ENCODE measurements around the gene CELF4. TPM values are rescaled to one million over a fixed set of nuclear protein-coding genes. Genes with fewer than 3 reads are reported as not detected.

CELF4 gene
- total RNA-seq, 1 experiment from 2014 or later: not detected

DNA sequence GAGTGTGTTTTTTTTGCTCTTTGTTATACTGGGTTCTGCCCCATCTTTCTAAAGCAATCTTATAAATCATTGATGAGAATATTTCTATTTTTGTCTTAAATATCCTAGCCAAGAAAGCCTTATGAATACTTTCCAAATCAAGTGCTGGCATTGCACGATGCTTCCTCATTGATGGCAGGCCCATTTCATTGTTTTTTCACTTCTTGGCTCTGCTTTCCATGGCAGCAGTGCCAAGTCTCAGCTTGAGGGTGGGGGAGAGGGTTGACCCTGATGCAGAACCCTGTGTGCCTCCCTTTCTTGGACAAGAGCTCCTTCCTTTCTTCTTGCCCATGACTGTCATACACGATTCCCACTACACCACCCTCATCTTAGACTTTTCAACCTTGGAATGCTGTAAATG is 16.7 kb upstream of the CELF4 start:
- intact Hi-C loops (cut with micrococcal nuclease; ENCODE audit: unreplicated experiment) (no loop called here), in situ Hi-C loops (cut with HindIII; ENCODE audit: low pct_unique_long_range_greater_than_20kb, low sequenced_read_pairs) (no loop called here)
- POLR2A ChIA-PET: no interaction called here
- no peak overlapping the region for H3K4me3 ChIP-seq (ENCODE audit: low read depth in 2 of 2, low read length in 2 of 2)
- TF ChIP-seq TCF7L2 (IDR thresholded peaks at IDR 0.05; ENCODE audit: low read depth, low read length) (no peak), SIN3A (IDR thresholded peaks at IDR 0.05; ENCODE audit: borderline replicate concordance, insufficient read depth, low read depth, low read length) (no peak), POLR2AphosphoS5 (IDR thresholded peaks at IDR 0.05; ENCODE audit: low read depth, low read length) (no peak)
- TF ChIP-seq, protein P1, sequence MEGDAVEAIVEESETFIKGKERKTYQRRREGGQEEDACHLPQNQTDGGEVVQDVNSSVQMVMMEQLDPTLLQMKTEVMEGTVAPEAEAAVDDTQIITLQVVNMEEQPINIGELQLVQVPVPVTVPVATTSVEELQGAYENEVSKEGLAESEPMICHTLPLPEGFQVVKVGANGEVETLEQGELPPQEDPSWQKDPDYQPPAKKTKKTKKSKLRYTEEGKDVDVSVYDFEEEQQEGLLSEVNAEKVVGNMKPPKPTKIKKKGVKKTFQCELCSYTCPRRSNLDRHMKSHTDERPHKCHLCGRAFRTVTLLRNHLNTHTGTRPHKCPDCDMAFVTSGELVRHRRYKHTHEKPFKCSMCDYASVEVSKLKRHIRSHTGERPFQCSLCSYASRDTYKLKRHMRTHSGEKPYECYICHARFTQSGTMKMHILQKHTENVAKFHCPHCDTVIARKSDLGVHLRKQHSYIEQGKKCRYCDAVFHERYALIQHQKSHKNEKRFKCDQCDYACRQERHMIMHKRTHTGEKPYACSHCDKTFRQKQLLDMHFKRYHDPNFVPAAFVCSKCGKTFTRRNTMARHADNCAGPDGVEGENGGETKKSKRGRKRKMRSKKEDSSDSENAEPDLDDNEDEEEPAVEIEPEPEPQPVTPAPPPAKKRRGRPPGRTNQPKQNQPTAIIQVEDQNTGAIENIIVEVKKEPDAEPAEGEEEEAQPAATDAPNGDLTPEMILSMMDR (IDR thresholded peaks at IDR 0.05): no peak
- TF ChIP-seq, protein P2, sequence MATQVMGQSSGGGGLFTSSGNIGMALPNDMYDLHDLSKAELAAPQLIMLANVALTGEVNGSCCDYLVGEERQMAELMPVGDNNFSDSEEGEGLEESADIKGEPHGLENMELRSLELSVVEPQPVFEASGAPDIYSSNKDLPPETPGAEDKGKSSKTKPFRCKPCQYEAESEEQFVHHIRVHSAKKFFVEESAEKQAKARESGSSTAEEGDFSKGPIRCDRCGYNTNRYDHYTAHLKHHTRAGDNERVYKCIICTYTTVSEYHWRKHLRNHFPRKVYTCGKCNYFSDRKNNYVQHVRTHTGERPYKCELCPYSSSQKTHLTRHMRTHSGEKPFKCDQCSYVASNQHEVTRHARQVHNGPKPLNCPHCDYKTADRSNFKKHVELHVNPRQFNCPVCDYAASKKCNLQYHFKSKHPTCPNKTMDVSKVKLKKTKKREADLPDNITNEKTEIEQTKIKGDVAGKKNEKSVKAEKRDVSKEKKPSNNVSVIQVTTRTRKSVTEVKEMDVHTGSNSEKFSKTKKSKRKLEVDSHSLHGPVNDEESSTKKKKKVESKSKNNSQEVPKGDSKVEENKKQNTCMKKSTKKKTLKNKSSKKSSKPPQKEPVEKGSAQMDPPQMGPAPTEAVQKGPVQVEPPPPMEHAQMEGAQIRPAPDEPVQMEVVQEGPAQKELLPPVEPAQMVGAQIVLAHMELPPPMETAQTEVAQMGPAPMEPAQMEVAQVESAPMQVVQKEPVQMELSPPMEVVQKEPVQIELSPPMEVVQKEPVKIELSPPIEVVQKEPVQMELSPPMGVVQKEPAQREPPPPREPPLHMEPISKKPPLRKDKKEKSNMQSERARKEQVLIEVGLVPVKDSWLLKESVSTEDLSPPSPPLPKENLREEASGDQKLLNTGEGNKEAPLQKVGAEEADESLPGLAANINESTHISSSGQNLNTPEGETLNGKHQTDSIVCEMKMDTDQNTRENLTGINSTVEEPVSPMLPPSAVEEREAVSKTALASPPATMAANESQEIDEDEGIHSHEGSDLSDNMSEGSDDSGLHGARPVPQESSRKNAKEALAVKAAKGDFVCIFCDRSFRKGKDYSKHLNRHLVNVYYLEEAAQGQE (IDR thresholded peaks at IDR 0.05; ENCODE audit: insufficient read depth in 1 of 2, low read depth in 2 of 2, low read length in 1 of 2): no peak
- no peaks in the 10 kb centered on the region for H3K36me3 ChIP-seq (ENCODE audit: control insufficient read depth, insufficient read depth, low read length)
- H3K27ac ChIP-seq (ENCODE audit: low read length): no peak overlapping the region
- BruUV-seq (replicated peaks): no TSS peak
- ATAC-seq (no peak), DNase-seq (ENCODE audit: low read depth, low spot score) (no peak)
- CTCF ChIA-PET: no interaction called here
- peaks cover 3% of the 10 kb centered on the region; the same call in 1 of the 2 replicates for H3K27me3 ChIP-seq (ENCODE audit: control insufficient read depth, insufficient read depth, low read length)
- no peaks in the 10 kb centered on the region for H3K9me3 ChIP-seq (ENCODE audit: control insufficient read depth, insufficient read depth, low read depth, low read length)
- H3K4me1 ChIP-seq (ENCODE audit: control insufficient read depth, insufficient read depth, low read length): no peaks in the 10 kb centered on the region

DNA sequence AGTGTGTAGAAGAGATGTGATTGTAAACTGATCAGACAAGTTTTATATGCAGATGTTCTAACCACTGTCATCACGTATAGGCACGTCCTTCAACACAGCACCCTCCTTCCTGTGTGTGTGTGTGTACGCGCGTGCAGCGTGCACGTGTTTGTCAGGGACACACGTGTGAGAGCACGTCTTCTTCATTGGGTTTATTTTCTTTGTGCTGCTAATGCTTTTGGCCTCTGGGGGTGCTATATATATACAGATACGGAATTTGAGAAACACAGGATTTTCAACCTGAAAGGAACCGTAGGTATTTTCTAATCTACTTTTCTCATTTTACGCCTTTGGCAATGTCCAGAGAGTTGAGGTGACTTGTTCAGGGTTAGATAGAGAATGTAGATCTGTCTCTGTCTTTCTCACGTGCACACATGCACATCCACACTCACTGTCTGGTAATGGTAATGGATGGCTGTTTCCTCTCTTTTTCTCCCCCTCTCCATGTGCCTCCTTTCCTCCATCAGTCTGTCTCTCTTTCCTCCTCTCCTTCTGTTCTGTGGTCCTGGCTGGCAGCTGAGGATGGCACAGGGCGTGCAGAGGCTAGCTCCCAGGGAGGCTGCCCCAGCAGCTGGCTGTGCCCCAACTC is 13.4 kb upstream of the CELF4 start:
- in situ Hi-C loops (cut with HindIII; ENCODE audit: low pct_unique_long_range_greater_than_20kb, low sequenced_read_pairs): no loop called here
- Histone ChIP-seq H3K27me3 (ENCODE audit: control insufficient read depth, insufficient read depth, low read length) (peaks cover 3% of the 10 kb centered on the region; the same call in 1 of the 2 replicates), H3K36me3 (ENCODE audit: control insufficient read depth, insufficient read depth, low read length) (no peaks in the 10 kb centered on the region), H3K4me1 (ENCODE audit: control insufficient read depth, insufficient read depth, low read length) (no peaks in the 10 kb centered on the region), H3K4me3 (ENCODE audit: low read depth in 2 of 2, low read length in 2 of 2) (no peak overlapping the region), H3K9me3 (ENCODE audit: control insufficient read depth, insufficient read depth, low read depth, low read length) (no peaks in the 10 kb centered on the region), H3K27ac (ENCODE audit: low read length) (no peak overlapping the region)
- DNase-seq (ENCODE audit: low read depth, low spot score): no peak
- ChIA-PET POLR2A (no interaction called here), CTCF (no interaction called here)
- ATAC-seq: no peak
- BruUV-seq (replicated peaks): no TSS peak
- intact Hi-C loops (cut with micrococcal nuclease; ENCODE audit: unreplicated experiment): no loop called here
- TF ChIP-seq, protein P1 (IDR thresholded peaks at IDR 0.05): peak; percentile 63
- no peak for TF ChIP-seq SIN3A (IDR thresholded peaks at IDR 0.05; ENCODE audit: borderline replicate concordance, insufficient read depth, low read depth, low read length)
